ENCODE measurements around the gene LAMC1. TPM values are rescaled to one million over a fixed set of nuclear protein-coding genes. Genes with fewer than 3 reads are reported as not detected.

Gene LAMC1
- total RNA-seq, 1 experiment from 2014 or later, result 95.5 TPM

GRCh38 chr1:183142171-183142570 is 119.0 kb downstream of the LAMC1 start:
- no peaks in the 10 kb centered on the region for H3K27me3 ChIP-seq (replicated peaks; ENCODE audit: insufficient read depth, low read depth, low read length, poor library complexity)
- intact Hi-C loops (cut with micrococcal nuclease; ENCODE audit: unreplicated experiment), result no loop called here
- H3K27ac ChIP-seq (ENCODE audit: low read depth, low read length, poor library complexity, severe bottlenecking), result no peak overlapping the region
- peaks cover 8% of the 10 kb centered on the region for H3K4me1 ChIP-seq (ENCODE audit: insufficient read depth, low read length, poor library complexity, severe bottlenecking)
- no peak overlapping the region for H3K4me3 ChIP-seq (ENCODE audit: low read depth, low read length, poor library complexity, severe bottlenecking)
- peaks cover 17% of the 10 kb centered on the region for H3K36me3 ChIP-seq (ENCODE audit: insufficient read depth, low read length, poor library complexity, severe bottlenecking)
- TF ChIP-seq EZH2 (IDR thresholded peaks at IDR 0.05; ENCODE audit: borderline replicate concordance, low read depth, low read length, poor library complexity, severe bottlenecking) (no peak), CTCF (conservative IDR thresholded peaks at IDR 0.05; ENCODE audit: low read depth, low read length) (no peak)
- no TSS peak for BruUV-seq (replicated peaks)
- POLR2A ChIA-PET (ENCODE audit: low non-redundant PET), result no interaction called here
- H3K9me3 ChIP-seq (ENCODE audit: low read depth, low read length, poor library complexity, severe bottlenecking), result no peaks in the 10 kb centered on the region
- CTCF ChIA-PET, result no interaction called here
- no peak for DNase-seq (ENCODE audit: low spot score)

- ChIA-PET POLR2A (ENCODE audit: low non-redundant PET) (no interaction called here), CTCF (no interaction called here)
- H3K4me3 ChIP-seq (ENCODE audit: low read depth, low read length, poor library complexity, severe bottlenecking), result no peak overlapping the region
- TF ChIP-seq CTCF (conservative IDR thresholded peaks at IDR 0.05; ENCODE audit: low read depth, low read length) (no peak), EZH2 (IDR thresholded peaks at IDR 0.05; ENCODE audit: borderline replicate concordance, low read depth, low read length, poor library complexity, severe bottlenecking) (no peak)
- intact Hi-C loops (cut with micrococcal nuclease; ENCODE audit: unreplicated experiment), result no loop called here
- H3K27me3 ChIP-seq (replicated peaks; ENCODE audit: insufficient read depth, low read depth, low read length, poor library complexity), result no peaks in the 10 kb centered on the region
- no TSS peak for BruUV-seq (replicated peaks)
- no peaks in the 10 kb centered on the region for H3K9me3 ChIP-seq (ENCODE audit: low read depth, low read length, poor library complexity, severe bottlenecking)
- no peak for DNase-seq (ENCODE audit: low spot score)
- no peak overlapping the region for H3K27ac ChIP-seq (ENCODE audit: low read depth, low read length, poor library complexity, severe bottlenecking)
- H3K4me1 ChIP-seq (ENCODE audit: insufficient read depth, low read length, poor library complexity, severe bottlenecking), result peaks cover 8% of the 10 kb centered on the region
- H3K36me3 ChIP-seq (ENCODE audit: insufficient read depth, low read length, poor library complexity, severe bottlenecking), result peaks cover 6% of the 10 kb centered on the region
Measured at GRCh38 chr1:183143576-183144315, 120.5 kb downstream of the LAMC1 start.

GRCh38 chr1:183144752-183145151 is 121.5 kb downstream of the LAMC1 start:
- Histone ChIP-seq H3K4me1 (ENCODE audit: insufficient read depth, low read length, poor library complexity, severe bottlenecking) (no peaks in the 10 kb centered on the region), H3K9me3 (ENCODE audit: low read depth, low read length, poor library complexity, severe bottlenecking) (no peaks in the 10 kb centered on the region), H3K4me3 (ENCODE audit: low read depth, low read length, poor library complexity, severe bottlenecking) (no peak overlapping the region), H3K27ac (ENCODE audit: low read depth, low read length, poor library complexity, severe bottlenecking) (no peak overlapping the region), H3K36me3 (ENCODE audit: insufficient read depth, low read length, poor library complexity, severe bottlenecking) (peaks cover 3% of the 10 kb centered on the region), H3K27me3 (replicated peaks; ENCODE audit: insufficient read depth, low read depth, low read length, poor library complexity) (no peaks in the 10 kb centered on the region)
- ChIA-PET POLR2A (ENCODE audit: low non-redundant PET) (no interaction called here), CTCF (no interaction called here)
- DNase-seq (ENCODE audit: low spot score), result no peak
- no TSS peak for BruUV-seq (replicated peaks)
- TF ChIP-seq EZH2 (IDR thresholded peaks at IDR 0.05; ENCODE audit: borderline replicate concordance, low read depth, low read length, poor library complexity, severe bottlenecking) (no peak), CTCF (conservative IDR thresholded peaks at IDR 0.05; ENCODE audit: low read depth, low read length) (no peak)
- intact Hi-C loops (cut with micrococcal nuclease; ENCODE audit: unreplicated experiment), result no loop called here

All from A673 (cell line).